Loucy (cell line): ENCODE measurements around the gene DRC7.

Experiments
- CTCF ChIP-seq: fragments of 200-600 bp; sonication (generic); conservative IDR thresholded peaks from 2 replicates; pipeline ENCODE4 v1.5.1; 2014; ENCODE audit warnings: mild to moderate bottlenecking, antibody characterized with exemption, low read length
- EZH2phosphoT487 ChIP-seq: fragments of 200-600 bp; IDR thresholded peaks from 2 replicates; pipeline ENCODE4 v1.6.1; 2018; ENCODE audit warnings: antibody characterized with exemption, mild to moderate bottlenecking, moderate library complexity, borderline replicate concordance

- TF ChIP-seq CTCF (no peak), EZH2phosphoT487 (no peak)
Measured at GRCh38 chr16:57699899-57700298, 5.3 kb downstream of the DRC7 start.
